Activated CD8-positive, alpha-beta memory T cell treated with anti-CD3 and anti-CD28 coated beads for 24 hours (primary cell): Measurements from ENCODE around the gene ZNF580.

ENCODE experiments used
- DNase-seq: peaks from one replicate; pipeline ENCODE4 v3.0.0-alpha.2; 2020

Gene ZNF580

DNA sequence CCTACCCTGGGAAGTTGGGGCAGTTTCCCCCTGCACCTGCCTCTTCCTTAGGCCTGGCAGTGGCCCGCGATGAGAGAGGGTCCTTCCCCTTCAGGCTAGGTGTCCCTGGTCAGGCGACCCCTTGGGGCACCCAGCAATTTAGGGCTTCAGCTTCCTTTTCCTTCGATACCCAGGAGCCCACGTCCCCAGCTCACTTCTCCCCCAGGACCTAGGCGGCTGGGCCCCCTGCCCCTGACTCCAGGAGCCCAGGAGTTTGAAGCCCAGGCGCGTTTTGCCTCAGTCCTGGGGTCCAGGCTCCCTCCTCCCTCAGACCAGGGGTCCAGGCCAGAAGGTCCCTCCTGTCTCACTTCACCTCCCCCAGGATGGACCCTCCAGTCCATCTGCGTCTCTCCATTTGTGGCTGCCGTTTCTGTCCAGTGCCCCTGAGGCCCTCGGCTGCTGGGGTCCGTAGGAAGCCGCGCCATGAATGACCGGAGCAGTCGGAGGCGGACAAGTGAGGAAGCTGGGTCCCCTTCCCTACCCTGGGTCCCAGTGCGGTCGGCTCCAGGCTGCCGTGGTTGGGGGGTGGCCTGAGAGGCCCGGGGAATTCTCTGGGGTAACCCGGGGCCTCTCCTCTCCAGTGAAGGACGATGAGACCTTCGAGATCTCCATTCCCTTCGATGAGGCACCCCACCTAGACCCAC lies 7.9 kb downstream of the ZNF580 start:
- DNase-seq = no peak

DNA sequence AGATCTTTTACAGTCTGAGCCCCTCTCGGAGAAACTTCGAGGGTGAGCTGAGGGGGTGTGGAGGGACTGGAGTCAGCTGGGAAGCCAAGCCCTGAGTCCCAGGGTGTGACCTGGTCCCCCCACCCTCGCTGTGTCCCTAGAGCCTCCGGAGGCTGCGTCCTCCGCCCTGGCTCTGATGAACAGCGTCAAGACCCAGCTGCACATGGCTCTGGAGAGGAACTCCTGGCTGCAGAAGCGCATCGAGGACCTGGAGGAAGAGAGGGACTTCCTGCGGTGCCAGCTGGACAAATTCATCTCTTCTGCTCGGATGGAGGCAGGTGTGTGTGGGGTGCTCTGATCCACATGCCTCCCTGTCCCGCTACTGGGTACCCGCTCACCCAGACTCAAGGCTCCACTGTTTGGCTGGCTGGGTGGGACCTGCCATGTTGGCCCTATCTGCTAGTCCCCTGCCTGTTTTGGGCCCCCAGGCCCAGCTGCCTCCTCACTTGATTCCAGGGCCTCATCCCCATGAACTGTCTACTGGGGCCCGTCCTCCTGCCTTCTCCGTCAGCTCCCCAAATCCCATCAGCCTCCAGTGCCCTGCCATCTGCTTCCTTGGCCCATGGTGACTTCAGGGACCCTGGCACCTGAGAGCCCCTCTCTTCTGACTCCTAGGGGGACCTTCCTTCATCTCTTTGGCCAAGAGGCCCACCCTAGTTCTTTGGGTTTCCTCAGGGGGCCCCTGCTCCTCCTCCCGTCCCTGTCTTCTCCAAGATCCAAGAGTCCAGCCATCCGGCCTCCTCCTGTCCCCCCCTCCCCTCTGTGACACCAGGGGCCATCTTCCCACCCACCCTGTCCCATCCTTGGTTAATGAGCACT lies 8.7 kb downstream of the ZNF580 start:
- no peak for DNase-seq

DNA sequence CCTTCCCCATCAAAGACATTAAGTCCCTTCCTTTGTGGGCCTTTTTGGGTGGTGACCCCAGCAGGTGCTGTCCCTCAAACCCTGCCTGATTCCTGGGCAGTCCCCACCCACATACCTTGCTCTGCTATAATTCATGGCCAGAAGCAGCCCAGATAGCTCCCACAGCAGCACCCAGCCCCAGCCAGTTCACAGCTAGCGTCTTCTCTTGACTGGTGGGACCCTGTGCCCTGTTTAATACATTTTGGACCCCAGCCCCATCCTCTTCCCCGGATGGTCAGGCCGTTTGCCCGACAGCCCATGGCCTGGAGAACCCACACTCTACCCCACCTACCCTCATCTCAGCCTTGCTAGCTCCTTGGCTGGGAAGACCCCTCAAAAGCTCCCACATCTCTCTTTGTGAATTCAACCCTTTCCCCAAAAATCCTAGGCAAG lies 9.3 kb downstream of the ZNF580 start:
- DNase-seq = no peak

DNA sequence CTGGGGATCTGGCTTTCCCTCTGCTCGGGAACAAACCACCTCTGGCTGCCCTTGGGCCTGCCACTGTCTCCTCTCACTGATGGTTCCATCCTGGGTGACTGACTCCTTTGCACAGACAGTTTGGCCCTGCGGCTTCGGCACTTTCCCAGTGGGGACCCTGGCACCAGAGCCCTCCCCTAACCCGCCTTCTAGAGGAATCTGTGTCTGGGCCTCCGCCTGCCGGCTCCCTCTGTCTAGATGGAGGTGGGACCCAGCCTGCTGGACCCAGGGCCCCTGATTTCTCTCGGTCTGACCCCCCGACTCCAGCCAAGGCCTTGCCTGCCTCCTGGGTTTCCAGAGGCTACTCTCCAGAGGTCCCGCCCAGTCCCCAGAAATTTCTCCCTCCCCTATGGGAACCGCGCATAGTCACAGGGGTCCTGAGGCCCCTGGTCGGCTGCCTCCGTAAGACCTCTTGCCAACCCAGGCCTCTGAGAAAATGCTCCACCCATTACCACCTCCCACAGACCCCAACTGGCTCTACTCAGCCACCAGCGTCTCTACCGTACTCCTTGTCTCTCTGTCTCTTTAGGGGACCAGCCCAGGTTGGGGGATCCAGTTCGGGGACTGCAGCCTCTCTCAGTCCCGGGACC lies 9.9 kb downstream of the ZNF580 start:
- no peak for DNase-seq

DNA sequence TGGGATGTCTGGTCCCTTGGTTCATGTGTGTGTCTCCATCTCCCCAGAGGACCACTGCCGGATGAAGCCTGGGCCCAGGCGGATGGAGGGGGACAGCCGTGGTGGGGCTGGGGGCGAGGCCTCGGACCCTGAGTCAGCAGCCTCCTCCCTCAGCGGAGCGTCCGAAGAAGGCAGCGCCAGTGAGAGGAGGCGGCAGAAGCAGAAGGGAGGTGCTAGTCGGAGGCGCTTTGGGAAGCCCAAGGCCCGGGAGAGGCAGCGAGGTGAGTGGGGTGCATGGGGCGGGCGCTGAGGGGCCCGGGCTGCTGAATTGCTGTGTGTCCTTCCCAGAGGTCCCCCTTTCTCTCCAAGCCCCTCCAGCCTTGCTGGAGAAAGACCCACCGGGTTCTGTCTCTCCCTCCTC lies 10.4 kb downstream of the ZNF580 start:
- DNase-seq = no peak

DNA sequence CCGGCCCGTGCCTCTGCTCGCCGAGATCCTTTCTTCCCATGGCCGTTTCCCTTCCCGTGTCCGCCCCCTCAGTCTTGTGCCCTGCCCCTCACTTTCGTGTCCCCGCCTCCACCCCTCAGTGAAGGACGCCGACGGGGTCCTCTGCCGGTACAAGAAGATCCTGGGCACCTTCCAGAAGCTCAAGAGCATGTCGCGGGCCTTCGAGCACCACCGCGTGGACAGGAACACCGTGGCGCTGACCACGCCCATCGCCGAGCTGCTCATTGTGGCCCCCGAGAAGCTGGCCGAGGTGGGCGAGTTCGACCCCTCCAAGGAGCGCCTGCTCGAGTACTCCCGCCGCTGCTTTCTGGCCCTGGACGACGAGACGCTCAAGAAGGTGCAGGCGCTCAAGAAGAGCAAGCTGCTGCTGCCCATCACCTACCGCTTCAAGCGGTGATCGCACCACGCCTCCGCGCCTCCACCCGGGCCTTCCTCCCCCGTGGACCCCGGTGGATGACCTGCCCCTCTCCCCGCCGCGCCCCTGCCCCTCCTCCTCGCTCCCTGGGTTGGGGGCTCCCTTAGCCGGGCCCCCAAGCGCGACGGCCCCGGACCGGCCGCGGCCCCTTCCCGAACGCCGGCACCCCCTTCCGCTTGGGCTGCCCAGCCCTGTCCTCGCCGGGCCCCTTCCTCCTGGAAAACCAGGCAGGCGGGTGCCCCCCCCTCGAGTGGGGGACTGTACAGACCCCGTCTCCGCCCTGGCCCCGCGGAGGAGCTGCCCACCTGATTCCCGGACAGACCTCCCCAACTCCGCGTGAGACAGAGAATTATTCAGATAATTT lies 11.7 kb downstream of the ZNF580 start:
- DNase-seq = no peak

DNA sequence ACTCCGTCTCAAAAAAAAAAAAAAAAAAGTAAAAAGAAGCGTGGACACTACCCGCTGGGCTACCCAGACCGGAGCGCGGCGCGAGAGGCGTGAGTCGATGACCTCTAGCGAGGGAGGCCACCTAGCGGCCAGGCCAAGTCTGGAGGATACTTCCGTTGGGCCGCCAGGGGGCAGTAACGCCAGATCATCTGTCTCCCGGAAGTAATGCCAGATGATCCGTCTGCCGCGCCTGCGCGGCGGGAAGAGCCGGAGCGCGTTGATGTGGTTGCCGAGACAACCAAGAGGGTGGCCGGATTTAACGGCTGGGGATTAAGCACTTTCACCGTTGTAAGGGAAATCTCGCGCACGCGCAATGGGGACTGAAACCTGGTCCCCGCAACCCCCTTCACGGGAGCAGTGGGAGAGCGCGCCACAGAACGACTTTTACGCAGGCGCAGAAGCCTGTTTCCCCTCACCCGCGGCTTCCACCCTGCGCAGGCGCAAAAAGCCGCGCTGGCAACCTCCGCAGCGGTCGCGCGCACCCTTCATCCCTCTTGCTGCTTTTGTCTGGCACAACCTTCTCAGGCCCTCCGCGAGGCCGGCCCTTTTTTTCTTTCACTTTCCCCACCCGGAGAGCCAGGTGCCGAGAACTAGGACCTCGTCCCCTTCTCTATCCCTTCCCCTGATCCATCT lies 13.0 kb downstream of the ZNF580 start:
- DNase-seq = peak; percentile 99

DNA sequence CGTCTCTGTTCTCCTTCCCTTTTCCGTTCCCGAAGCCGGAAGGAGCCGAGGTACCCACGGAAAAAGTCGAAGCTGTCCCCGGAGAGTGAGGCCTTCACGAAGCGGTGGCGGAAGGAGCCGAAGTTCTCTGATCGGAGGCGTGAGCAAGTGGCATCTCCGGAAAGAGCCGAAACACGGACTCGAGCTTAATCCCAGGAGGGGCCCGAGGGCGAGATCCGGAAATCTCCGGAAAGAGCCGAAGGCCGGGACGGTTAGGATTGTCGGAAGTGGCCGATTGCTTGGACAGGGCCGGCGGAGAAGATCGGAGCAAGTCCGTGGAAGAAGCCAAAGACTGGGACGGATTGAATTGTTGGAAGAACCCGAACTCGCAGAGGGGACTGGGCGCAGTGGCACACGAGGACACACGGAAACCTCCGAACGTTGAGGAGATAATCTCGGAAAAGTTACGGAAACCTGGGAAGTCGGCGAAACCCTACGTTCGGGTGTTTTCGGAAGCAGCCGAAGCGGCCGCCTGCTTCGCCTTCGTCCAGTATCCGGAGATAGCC lies 13.6 kb downstream of the ZNF580 start:
- no peak for DNase-seq

DNA sequence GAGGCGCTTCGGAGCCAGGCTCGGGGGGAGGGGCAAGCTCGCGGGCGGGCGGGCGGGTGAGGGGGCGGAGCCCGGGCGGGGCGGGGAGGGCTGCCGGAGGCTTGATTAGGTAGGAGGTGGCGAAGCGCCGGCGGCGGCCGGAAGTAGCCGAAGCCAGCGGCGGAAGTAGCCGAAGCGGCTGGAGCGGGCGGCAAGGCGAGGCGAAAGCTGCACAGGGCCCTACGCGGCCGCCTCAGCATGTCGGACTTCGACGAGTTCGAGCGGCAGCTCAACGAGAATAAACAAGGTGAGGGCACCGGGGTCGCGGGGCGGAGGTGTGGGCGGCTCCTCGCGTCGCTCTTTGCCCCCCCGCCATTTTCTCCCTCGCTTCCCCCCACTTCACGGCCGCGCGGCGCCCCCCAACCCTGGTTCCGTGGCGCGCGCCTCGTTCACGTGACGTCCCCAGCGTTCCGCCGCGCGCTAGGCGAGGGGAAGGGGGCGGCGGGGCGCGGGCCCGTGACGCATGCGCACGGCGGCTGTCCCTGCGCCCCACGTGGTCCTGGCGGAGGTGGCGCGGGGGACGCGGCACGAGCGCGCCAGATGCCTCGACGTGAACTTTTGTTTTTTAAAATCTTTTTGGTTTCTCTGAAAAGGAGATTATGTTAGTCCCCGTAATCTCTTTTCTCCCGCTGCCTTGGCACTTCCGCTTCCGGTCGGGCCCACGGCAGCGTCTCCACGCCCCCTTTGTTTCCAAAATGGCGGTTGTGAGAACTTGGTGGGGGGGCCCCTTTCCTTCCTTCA lies 14.3 kb downstream of the ZNF580 start, which contains the start of gene U2AF2:
Gene U2AF2 (plus strand): TSS at position 168 of the 780 bp plus-strand sequence. CDS start 70 bp downstream, at position 238.
- DNase-seq = peak; percentile 99

DNA sequence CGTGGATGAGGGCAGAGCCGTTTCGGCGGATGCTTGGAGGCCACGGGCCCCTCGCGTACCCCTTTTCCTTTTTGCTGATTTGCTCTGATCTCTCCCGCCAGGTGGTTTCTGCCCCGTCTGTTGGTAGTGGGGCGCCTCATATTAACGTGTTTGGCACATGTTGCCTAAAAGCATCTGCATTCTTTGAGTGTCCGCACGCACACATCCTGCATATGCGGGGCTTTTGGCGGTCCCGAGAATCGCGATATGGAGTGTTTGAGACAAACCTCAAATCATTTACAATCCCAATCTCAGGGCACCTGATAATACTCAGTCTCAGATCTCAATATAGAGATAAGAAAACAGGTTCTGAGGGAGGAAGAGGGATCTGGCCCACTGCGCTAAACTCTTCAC lies 14.8 kb downstream of the ZNF580 start:
- DNase-seq = no peak

DNA sequence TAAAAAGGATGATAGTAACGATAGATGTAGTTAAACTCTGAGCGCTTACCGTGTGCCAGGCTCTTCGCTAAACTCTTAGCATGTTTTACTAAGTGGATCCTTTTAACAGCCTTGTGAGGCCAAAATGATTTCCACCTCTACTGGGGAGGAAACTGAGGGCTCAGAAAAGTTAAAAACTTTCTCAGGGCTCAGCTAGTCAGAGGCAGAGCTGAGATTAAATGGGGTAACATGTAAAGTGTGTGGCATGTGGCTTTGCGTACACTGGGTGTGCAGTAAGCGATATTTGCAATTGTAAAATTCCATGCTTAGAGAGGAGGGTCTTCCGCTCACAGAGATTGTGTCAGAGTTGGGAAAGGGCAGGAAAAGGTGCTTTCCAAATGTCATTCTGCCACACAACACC lies 15.8 kb downstream of the ZNF580 start:
- DNase-seq = no peak

DNA sequence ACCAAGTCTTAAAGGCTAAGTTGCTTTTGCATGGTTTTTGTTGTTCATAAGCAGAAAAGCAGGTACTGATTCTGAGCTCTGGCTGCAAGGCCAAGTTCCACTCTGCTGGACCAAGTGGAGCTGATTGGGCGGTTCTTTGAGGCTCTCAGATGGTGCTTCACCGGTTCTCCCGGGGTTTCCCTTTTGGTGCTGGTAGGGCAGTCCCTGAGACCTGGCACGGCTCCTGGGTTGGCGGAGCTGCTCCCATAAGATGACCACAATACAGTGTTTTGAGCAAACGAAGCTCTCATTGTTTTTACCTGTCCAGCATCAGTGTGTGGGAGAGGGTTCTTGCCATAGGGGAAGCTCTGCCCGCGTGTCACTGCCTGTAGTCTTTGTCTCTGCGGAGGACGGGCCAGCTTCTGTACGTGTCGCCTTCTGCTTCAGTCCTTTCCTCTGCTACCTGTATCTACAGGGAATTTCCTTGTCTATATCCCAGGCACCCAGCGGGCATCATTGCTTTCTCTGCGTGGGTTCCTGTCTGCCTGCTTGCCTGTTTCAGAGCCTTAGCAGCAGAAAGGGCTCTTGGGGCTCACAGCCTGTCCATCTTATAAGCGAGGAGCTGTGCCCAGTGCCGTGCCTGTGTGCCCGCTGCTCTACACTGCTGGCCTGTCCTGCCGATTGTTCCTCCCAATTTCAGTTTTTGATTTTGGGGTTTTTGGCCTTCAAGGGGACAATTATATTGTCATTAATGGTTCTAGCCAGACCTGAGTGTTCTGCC lies 16.4 kb downstream of the ZNF580 start:
- DNase-seq = no peak

DNA sequence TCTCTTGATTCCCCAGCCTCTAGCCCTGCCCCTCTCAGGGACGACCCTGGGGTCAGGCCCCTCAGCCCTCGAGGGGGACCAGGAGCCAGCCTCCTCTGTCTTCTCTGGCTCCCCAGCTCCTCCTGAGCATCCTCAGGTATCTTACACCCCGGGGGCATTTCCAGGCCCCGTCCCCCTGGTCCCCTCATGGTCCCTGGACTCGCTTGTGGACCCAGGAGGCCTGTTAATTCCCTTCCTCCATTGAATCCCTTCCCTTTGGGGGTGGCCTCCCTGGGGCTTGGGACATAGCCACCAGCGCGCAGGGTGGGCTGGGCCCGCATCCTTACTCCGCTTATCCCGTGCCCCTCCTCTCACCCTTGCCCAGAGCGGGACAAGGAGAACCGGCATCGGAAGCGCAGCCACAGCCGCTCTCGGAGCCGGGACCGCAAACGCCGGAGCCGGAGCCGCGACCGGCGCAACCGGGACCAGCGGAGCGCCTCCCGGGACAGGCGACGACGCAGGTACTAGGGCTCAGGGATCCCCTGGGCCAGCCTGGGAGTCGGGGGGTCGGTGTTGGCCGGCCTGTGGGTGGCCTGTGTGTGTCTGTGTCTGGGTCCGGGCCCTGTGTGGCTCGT lies 18.2 kb downstream of the ZNF580 start:
- no peak for DNase-seq

DNA sequence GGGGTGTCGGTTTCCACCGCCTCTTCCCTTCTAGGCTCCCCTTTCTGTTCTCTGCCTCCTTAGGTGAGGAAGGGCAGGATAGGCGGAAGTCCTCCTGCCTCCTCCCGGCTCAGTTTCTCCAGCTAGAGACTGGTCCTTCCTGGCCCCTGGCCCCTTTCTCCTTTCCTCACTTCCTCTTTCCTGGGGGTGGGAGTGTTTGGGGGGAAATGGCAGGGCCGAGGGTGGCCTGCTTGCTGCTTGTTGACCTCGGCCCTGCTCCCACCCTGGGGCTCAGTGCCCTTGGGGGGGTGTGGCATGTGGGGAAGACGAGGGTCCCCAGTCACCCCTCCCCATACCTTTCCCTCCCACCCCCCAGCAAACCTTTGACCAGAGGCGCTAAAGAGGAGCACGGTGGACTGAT lies 19.0 kb downstream of the ZNF580 start:
- DNase-seq = no peak

DNA sequence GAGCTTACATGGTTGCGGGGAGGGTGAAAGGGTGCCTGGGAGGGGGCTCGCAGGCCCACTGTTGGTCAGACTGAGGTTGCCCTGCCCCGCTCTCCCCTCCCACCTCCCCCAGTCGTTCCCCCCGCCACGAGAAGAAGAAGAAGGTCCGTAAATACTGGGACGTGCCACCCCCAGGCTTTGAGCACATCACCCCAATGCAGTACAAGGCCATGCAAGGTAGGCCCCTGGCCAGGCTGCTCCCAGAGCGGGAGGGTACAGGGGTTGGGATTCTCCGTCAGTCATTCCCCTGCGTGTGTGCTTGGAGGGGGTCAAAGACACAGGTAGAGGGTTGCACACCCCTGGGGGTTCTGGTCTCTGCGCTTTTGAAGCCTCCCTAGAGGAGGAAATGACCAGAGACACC lies 19.6 kb downstream of the ZNF580 start:
- DNase-seq = no peak

DNA sequence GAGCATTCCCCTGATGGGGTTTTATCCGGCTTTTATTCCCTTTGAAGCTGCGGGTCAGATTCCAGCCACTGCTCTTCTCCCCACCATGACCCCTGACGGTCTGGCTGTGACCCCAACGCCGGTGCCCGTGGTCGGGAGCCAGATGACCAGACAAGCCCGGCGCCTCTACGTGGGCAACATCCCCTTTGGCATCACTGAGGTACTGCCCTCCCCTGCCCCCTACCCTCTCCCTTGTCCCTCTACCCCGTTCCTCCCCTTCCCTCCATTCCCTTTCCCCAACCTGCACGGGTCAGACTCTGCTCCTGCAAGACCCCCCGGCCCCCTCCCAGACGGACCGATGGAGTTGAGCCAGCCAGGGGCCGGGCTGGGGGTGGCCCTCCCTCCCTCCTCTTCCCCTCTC lies 20.2 kb downstream of the ZNF580 start:
- no peak for DNase-seq

DNA sequence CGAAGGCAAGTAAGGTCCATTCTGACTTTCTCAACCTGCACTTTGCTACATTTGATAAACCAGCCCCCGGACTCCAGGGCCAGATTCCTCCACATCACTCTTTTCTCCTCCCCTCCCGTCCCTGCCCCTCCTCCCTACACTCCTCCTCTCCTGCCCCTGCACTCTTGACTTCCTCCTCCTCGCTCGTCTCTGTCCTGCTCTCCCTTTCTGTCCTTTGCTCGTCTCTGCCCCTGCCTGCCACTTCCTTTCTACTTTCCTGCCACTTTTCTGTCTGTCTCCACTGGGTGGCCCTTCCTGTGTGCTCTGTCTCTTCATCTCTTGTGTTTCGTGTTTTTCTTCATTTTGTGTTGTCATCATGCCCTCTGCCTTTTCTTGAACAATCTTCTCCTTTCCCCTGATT lies 21.0 kb downstream of the ZNF580 start:
- no peak for DNase-seq

DNA sequence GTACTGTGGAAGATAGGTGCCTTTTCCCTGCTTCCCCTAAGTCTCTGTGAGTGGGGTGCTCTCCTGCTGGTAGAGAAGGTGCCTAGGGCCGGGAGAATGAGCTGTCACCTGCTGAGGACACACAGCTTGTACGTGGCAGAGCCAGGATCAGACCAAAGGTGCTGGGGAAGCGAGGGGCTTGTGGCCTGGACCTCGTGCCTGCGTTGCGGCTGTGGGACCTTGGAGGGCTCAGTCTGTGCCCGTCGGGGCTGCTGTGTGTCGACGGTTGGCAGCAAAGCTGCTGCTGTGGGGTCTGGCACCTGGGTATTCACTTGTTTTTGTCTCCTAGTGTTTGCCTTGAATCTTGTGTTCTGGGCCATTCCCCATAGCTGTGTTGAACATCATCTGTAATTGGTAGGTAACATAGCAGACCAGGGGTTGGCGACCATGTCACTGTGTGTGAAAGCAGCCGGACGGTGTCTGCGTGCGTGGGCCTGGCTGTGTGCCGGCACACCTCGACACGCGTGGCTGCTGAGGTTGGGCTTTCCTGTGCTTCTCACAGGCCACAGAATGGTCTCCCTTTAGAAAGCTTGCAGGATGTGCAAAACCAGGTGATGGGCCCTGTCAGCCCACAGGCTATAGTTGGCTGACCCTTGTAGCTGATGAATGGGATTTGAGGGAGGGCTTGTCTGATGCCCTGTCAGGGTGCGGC lies 23.2 kb downstream of the ZNF580 start:
- no peak for DNase-seq

DNA sequence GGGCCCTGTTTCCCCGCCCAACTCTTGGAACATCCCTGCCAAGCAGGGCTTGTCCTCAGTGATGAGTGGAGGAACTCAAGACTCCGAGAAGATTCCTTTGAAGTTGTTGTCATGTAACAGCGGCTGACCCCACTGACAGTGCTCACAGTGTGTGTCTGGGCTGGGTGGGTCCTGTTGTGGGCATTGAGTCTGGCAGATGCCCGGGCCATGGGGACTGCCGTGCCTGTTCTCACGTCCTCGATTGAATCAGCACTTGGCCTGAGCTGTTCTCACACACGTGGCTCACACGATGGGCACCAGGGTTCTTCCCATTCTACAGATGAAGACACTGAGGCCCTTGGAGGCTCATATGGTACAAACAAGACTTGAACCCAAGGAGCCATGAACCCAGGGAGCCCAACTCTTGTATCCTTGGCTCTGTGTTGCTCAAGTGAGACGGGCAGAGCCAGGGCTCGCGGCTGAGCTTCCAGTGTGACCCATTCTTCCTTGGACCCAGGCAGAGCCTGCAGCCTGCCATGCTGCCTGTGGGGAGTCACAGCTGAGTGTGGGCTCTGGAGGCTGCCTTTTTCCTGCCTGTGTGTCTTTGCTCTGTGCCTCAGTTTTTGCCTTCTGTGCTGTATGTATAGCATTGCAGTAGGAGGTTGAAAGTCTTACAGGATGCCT lies 25.7 kb downstream of the ZNF580 start:
- no peak for DNase-seq
